Measurements from ENCODE around the gene TENM3.

TENM3 gene

DNA sequence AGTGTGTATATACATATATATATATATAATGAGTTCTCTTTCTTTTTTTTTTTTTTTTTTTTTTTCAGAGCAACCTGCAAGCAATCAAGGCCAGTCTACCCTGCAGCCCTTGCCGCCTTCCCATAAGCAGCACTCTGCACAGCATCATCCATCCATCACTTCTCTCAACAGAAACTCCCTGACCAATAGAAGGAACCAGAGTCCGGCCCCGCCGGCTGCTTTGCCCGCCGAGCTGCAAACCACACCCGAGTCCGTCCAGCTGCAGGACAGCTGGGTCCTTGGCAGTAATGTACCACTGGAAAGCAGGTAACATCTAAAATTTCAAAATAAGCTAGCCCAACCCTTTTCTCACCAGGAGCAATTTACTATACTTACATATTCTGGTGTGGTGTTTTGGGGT, 357.7 kb downstream of the TENM3 start:
- no peaks in the 10 kb centered on the region for H3K27me3 ChIP-seq (ENCODE audit: control insufficient read depth in 1 of 2, insufficient read depth in 2 of 2, low read length in 2 of 2)
- H3K4me3 ChIP-seq (ENCODE audit: low read depth in 1 of 2, low read length in 2 of 2): no peak overlapping the region
- H3K4me1 ChIP-seq (ENCODE audit: control insufficient read depth in 1 of 2, insufficient read depth in 2 of 2, low read length in 2 of 2): no peaks in the 10 kb centered on the region
- H3K27ac ChIP-seq (ENCODE audit: low read depth, low read length): no peak overlapping the region
- no peak overlapping the region for H3K9ac ChIP-seq (ENCODE audit: low read depth in 1 of 2, low read length in 2 of 2)
- no peaks in the 10 kb centered on the region for H3K9me3 ChIP-seq (ENCODE audit: control insufficient read depth in 1 of 2, low read length in 2 of 2)
- no peaks in the 10 kb centered on the region for H3K36me3 ChIP-seq (ENCODE audit: control insufficient read depth in 1 of 2, insufficient read depth in 2 of 2, low read length in 2 of 2)

DNA sequence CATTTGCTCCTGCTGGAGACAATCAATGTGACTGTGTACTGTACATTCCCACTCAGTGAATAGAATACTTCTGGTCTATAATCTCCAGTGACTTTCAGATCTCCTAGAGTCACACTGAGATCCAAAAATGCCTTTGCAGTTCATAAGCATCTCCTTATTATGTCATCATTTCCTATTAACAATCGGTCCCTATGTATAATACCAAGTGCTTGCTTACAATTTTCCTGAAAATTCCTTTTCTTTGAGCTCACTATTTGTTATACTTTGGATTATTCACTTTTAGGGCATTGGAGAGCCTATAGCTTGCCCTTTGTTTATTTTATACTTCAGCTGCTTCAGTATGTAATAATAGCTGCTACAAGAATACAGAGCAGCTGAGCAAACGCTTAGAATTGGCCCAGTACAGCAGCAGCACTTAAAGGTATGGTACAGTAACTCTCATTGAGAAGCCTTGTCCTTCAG, 361.0 kb downstream of the TENM3 start:
- no peaks in the 10 kb centered on the region for H3K36me3 ChIP-seq (ENCODE audit: control insufficient read depth in 1 of 2, insufficient read depth in 2 of 2, low read length in 2 of 2)
- H3K27ac ChIP-seq (ENCODE audit: low read depth, low read length): no peak overlapping the region
- no peaks in the 10 kb centered on the region for H3K9me3 ChIP-seq (ENCODE audit: control insufficient read depth in 1 of 2, low read length in 2 of 2)
- H3K4me3 ChIP-seq (ENCODE audit: low read depth in 1 of 2, low read length in 2 of 2): no peak overlapping the region
- H3K4me1 ChIP-seq (ENCODE audit: control insufficient read depth in 1 of 2, insufficient read depth in 2 of 2, low read length in 2 of 2): no peaks in the 10 kb centered on the region
- no peak overlapping the region for H3K9ac ChIP-seq (ENCODE audit: low read depth in 1 of 2, low read length in 2 of 2)
- no peaks in the 10 kb centered on the region for H3K27me3 ChIP-seq (ENCODE audit: control insufficient read depth in 1 of 2, insufficient read depth in 2 of 2, low read length in 2 of 2)

DNA sequence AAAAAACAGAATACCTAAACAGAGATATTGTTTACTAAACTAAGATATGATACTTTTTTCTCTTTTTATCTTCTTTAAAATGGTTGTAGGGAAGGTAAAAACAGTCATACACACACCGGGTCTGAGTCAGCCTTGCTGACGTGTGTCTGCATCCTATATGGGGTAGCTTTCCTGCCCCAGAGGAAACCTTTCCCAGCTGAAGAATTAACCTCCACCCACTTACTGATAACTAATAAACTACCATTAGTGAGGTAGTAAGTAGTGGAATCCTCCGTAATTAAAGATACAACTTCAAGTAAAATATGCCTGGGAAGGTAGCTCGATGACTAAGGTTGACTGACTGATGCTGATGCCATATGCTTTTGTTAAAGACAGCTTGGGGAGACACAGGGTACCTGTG, 361.8 kb downstream of the TENM3 start:
- no peak overlapping the region for H3K4me3 ChIP-seq (ENCODE audit: low read depth in 1 of 2, low read length in 2 of 2)
- H3K27ac ChIP-seq (ENCODE audit: low read depth, low read length): no peak overlapping the region
- H3K9me3 ChIP-seq (ENCODE audit: control insufficient read depth in 1 of 2, low read length in 2 of 2): no peaks in the 10 kb centered on the region
- no peak overlapping the region for H3K9ac ChIP-seq (ENCODE audit: low read depth in 1 of 2, low read length in 2 of 2)
- no peaks in the 10 kb centered on the region for H3K4me1 ChIP-seq (ENCODE audit: control insufficient read depth in 1 of 2, insufficient read depth in 2 of 2, low read length in 2 of 2)
- no peaks in the 10 kb centered on the region for H3K27me3 ChIP-seq (ENCODE audit: control insufficient read depth in 1 of 2, insufficient read depth in 2 of 2, low read length in 2 of 2)
- H3K36me3 ChIP-seq (ENCODE audit: control insufficient read depth in 1 of 2, insufficient read depth in 2 of 2, low read length in 2 of 2): no peaks in the 10 kb centered on the region

DNA sequence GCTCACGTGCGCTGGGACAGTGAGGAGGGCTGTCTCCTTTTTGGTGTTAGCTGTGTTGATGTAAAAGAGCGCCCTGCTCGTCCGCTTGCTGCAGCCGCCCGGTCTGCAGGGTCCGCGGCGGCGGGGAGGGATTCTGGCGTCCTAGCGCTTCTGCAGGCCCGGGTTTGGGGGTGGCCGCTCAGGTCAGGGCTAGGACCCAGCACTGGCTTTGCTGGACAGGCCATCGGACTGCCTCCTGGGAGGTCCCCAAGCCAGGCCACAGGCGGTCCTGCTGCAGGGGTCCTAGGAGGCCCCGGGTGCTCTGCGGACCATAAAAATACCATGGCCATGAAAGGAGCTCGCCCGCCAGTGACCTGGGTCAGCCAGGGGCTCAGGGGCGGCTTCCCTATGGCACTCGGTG, 365.3 kb downstream of the TENM3 start:
- no peak overlapping the region for H3K27ac ChIP-seq (ENCODE audit: low read depth, low read length)
- H3K4me3 ChIP-seq (ENCODE audit: low read depth in 1 of 2, low read length in 2 of 2): no peak overlapping the region
- H3K36me3 ChIP-seq (ENCODE audit: control insufficient read depth in 1 of 2, insufficient read depth in 2 of 2, low read length in 2 of 2): no peaks in the 10 kb centered on the region
- H3K27me3 ChIP-seq (ENCODE audit: control insufficient read depth in 1 of 2, insufficient read depth in 2 of 2, low read length in 2 of 2): no peaks in the 10 kb centered on the region
- H3K9ac ChIP-seq (ENCODE audit: low read depth in 1 of 2, low read length in 2 of 2): no peak overlapping the region
- H3K4me1 ChIP-seq (ENCODE audit: control insufficient read depth in 1 of 2, insufficient read depth in 2 of 2, low read length in 2 of 2): no peaks in the 10 kb centered on the region
- no peaks in the 10 kb centered on the region for H3K9me3 ChIP-seq (ENCODE audit: control insufficient read depth in 1 of 2, low read length in 2 of 2)

DNA sequence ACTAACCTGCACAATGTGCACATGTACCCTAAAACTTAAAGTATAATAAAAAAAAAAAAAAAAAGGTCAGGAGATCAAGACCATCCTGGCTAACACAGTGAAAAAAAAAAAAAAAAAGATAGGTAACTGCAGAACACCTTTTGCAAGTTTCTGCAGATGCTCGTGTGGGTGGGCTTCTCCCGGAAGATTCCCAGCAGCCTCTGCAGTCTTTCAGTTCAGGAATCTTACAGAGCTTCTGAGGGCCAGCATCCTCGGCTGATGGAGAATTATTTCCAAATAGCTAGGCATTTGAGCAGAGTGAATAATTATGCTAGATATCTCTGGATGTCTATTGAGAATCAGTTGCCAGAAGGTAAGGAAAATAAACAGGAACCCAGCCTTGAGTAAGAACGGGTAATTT, 373.3 kb downstream of the TENM3 start:
- no peaks in the 10 kb centered on the region for H3K36me3 ChIP-seq (ENCODE audit: control insufficient read depth in 1 of 2, insufficient read depth in 2 of 2, low read length in 2 of 2)
- no peak overlapping the region for H3K4me3 ChIP-seq (ENCODE audit: low read depth in 1 of 2, low read length in 2 of 2)
- no peaks in the 10 kb centered on the region for H3K27me3 ChIP-seq (ENCODE audit: control insufficient read depth in 1 of 2, insufficient read depth in 2 of 2, low read length in 2 of 2)
- H3K4me1 ChIP-seq (ENCODE audit: control insufficient read depth in 1 of 2, insufficient read depth in 2 of 2, low read length in 2 of 2): no peaks in the 10 kb centered on the region
- H3K27ac ChIP-seq (ENCODE audit: low read depth, low read length): no peak overlapping the region
- H3K9ac ChIP-seq (ENCODE audit: low read depth in 1 of 2, low read length in 2 of 2): no peak overlapping the region
- H3K9me3 ChIP-seq (ENCODE audit: control insufficient read depth in 1 of 2, low read length in 2 of 2): no peaks in the 10 kb centered on the region

DNA sequence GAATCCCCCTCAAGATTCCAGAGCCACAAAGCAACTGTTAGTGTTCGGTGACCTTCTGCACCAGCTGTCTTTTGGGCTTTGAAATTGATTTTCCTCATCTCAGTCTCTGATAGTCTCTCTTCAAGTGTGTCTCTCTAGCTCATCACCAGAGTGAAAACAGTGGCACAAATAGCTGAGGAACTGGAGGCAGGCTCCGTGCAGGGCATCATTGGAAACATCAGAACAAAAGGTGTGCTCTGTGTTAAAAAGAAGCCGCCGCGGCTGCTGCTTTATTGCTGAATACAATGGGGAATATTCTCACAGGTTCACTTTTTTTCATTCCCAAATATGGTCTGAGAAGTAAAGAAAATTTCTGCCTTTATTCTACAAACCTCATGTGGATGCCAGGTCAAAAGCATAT, 376.5 kb downstream of the TENM3 start:
- Histone ChIP-seq H3K36me3 (ENCODE audit: control insufficient read depth in 1 of 2, insufficient read depth in 2 of 2, low read length in 2 of 2) (no peaks in the 10 kb centered on the region), H3K27me3 (ENCODE audit: control insufficient read depth in 1 of 2, insufficient read depth in 2 of 2, low read length in 2 of 2) (no peaks in the 10 kb centered on the region), H3K9ac (ENCODE audit: low read depth in 1 of 2, low read length in 2 of 2) (no peak overlapping the region), H3K27ac (ENCODE audit: low read depth, low read length) (no peak overlapping the region), H3K4me1 (ENCODE audit: control insufficient read depth in 1 of 2, insufficient read depth in 2 of 2, low read length in 2 of 2) (no peaks in the 10 kb centered on the region), H3K4me3 (ENCODE audit: low read depth in 1 of 2, low read length in 2 of 2) (no peak overlapping the region), H3K9me3 (ENCODE audit: control insufficient read depth in 1 of 2, low read length in 2 of 2) (no peaks in the 10 kb centered on the region)

DNA sequence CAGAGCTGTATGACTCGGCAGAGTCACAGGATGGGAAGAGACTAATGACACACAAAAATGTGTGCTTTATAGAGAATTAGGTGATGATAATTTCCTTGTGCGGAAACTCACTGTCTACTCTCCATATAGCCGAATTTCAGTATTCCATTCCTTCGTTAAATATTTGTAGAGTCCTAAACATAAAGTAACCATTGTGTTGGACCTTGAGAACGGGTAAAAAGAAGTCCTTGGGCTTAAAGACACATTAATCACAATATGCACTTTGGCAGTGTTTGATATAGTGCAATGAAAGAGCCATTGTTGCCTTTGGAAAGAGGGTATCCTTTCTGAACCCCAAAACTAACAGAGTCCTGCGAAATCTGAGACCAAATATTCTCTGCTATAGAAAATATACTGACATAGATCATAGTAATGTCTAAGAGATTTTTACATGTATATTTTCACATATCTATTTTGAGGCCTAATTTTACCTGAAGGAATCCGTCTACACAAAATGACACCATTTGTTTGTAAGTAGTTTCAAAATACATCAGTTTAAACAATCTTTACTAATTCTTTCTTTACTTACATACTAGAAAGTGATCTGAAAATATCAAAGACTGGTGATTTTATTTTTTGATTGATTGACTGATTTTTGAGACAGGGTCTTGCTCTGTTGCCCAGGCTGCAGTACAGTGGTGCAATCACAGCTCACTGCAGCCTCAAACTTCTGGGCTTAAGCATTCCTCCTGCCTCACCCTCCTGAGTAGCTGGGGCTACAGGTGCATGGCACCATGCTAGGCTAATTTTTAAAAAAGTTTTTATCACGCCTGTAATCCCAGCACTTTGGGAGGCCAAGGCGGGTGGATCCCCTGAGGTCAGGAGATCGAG, 377.1 kb downstream of the TENM3 start:
- H3K36me3 ChIP-seq (ENCODE audit: control insufficient read depth in 1 of 2, insufficient read depth in 2 of 2, low read length in 2 of 2): no peaks in the 10 kb centered on the region
- H3K4me3 ChIP-seq (ENCODE audit: low read depth in 1 of 2, low read length in 2 of 2): no peak overlapping the region
- H3K9ac ChIP-seq (ENCODE audit: low read depth in 1 of 2, low read length in 2 of 2): no peak overlapping the region
- H3K4me1 ChIP-seq (ENCODE audit: control insufficient read depth in 1 of 2, insufficient read depth in 2 of 2, low read length in 2 of 2): no peaks in the 10 kb centered on the region
- no peaks in the 10 kb centered on the region for H3K9me3 ChIP-seq (ENCODE audit: control insufficient read depth in 1 of 2, low read length in 2 of 2)
- H3K27ac ChIP-seq (ENCODE audit: low read depth, low read length): no peak overlapping the region
- no peaks in the 10 kb centered on the region for H3K27me3 ChIP-seq (ENCODE audit: control insufficient read depth in 1 of 2, insufficient read depth in 2 of 2, low read length in 2 of 2)

DNA sequence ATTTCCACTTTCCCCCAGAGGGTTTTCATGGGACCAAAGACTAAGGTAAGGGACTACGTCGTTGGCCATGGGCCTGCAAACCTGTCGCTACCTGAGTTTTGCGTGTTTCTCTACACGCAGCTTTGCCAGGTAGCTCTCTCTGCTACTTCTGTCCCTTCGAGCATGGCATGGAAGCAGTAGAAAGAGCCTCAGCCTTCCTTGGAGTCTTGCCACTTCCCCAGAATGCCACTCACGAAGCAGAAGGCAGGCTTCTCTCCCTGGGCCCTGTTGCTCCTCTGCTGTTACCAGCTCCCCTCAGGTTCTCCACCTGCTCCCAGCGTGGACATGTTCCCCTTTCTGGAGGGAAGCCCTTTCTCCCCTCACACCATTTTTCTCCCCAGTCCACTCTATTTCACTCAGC, 381.1 kb downstream of the TENM3 start:
- no peak overlapping the region for H3K27ac ChIP-seq (ENCODE audit: low read depth, low read length)
- no peak overlapping the region for H3K4me3 ChIP-seq (ENCODE audit: low read depth in 1 of 2, low read length in 2 of 2)

DNA sequence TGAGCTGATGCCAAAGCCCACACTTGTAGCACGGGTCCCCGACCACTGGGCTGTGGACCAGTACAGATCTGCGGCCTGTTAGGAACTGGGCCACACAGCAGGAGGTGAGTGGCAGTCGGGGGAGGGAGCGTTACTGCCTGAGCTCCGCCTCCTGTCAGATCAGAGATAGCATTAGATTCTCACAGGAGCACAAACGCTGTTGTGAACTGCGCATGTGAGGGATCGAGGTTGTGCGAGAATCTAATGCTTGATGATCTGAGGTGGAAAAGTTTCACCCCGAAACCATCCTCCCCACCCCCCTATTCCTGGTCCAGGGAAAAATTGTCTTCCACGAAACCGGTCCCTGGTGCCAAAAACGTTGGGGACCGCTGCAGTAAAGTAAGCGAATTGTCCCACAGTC, 382.0 kb downstream of the TENM3 start:
- H3K27ac ChIP-seq (ENCODE audit: low read depth, low read length): no peak overlapping the region
- H3K4me1 ChIP-seq (ENCODE audit: control insufficient read depth in 1 of 2, insufficient read depth in 2 of 2, low read length in 2 of 2): no peaks in the 10 kb centered on the region
- H3K27me3 ChIP-seq (ENCODE audit: control insufficient read depth in 1 of 2, insufficient read depth in 2 of 2, low read length in 2 of 2): no peaks in the 10 kb centered on the region
- no peaks in the 10 kb centered on the region for H3K36me3 ChIP-seq (ENCODE audit: control insufficient read depth in 1 of 2, insufficient read depth in 2 of 2, low read length in 2 of 2)
- no peak overlapping the region for H3K4me3 ChIP-seq (ENCODE audit: low read depth in 1 of 2, low read length in 2 of 2)
- no peak overlapping the region for H3K9ac ChIP-seq (ENCODE audit: low read depth in 1 of 2, low read length in 2 of 2)
- H3K9me3 ChIP-seq (ENCODE audit: control insufficient read depth in 1 of 2, low read length in 2 of 2): no peaks in the 10 kb centered on the region

More for the DNA sequence above, 381.1 kb downstream of the TENM3 start:
- H3K9me3 ChIP-seq (ENCODE audit: control insufficient read depth in 1 of 2, low read length in 2 of 2): no peaks in the 10 kb centered on the region
- no peak overlapping the region for H3K9ac ChIP-seq (ENCODE audit: low read depth in 1 of 2, low read length in 2 of 2)
- H3K4me1 ChIP-seq (ENCODE audit: control insufficient read depth in 1 of 2, insufficient read depth in 2 of 2, low read length in 2 of 2): no peaks in the 10 kb centered on the region
- no peaks in the 10 kb centered on the region for H3K36me3 ChIP-seq (ENCODE audit: control insufficient read depth in 1 of 2, insufficient read depth in 2 of 2, low read length in 2 of 2)
- no peaks in the 10 kb centered on the region for H3K27me3 ChIP-seq (ENCODE audit: control insufficient read depth in 1 of 2, insufficient read depth in 2 of 2, low read length in 2 of 2)

DNA sequence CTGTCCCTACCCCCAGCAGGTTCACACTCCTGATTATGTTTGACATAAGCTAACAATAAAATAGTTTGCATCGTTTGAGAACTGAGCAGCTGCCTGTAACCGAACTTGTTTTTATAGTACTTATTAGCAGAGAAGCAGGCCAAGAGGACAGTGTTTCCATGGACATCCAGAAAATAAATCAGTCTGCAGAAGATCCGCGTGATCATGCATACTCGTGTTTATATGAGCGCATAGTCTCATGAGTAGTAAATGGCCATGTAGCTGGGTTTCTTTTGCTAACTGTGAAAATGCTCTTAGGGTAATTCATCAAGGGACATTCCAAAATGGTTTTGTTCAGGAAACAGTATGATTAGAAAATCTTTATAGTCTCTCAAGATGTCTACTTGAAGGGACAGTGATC, 384.8 kb downstream of the TENM3 start:
- H3K9ac ChIP-seq (ENCODE audit: low read depth in 1 of 2, low read length in 2 of 2): no peak overlapping the region
- no peaks in the 10 kb centered on the region for H3K9me3 ChIP-seq (ENCODE audit: control insufficient read depth in 1 of 2, low read length in 2 of 2)
- H3K4me3 ChIP-seq (ENCODE audit: low read depth in 1 of 2, low read length in 2 of 2): no peak overlapping the region
- H3K27me3 ChIP-seq (ENCODE audit: control insufficient read depth in 1 of 2, insufficient read depth in 2 of 2, low read length in 2 of 2): no peaks in the 10 kb centered on the region
- no peaks in the 10 kb centered on the region for H3K36me3 ChIP-seq (ENCODE audit: control insufficient read depth in 1 of 2, insufficient read depth in 2 of 2, low read length in 2 of 2)
- no peak overlapping the region for H3K27ac ChIP-seq (ENCODE audit: low read depth, low read length)
- no peaks in the 10 kb centered on the region for H3K4me1 ChIP-seq (ENCODE audit: control insufficient read depth in 1 of 2, insufficient read depth in 2 of 2, low read length in 2 of 2)
